ENCODE data around the gene TRPC4AP. TPM values are rescaled to one million over a fixed set of nuclear protein-coding genes. Genes with fewer than 3 reads are reported as not detected.
A peak's percentile ranks its signal among the peaks of the same experiment; 100 is the strongest.
"Not testable (repeated sequence)": the region's sequence is repeated elsewhere in the genome, so short reads cannot be mapped to it uniquely, and the experiment has no call there.

The TRPC4AP gene
- total RNA-seq, 1 experiment from 2014 or later, result 64.8 TPM

- DNase-seq (ENCODE audit: low read depth), result peak; percentile 37
These were observed 12.2 kb upstream of the TRPC4AP start for GRCh38 chr20:35104685-35105295.

- no peak for DNase-seq (ENCODE audit: low read depth)
These were observed 9.0 kb upstream of the TRPC4AP start for GRCh38 chr20:35101620-35102019.

- DNase-seq (ENCODE audit: low read depth), result peak; percentile 73
These were observed 769 bp upstream of the TRPC4AP start for GRCh38 chr20:35093267-35093884.

- DNase-seq (ENCODE audit: low read depth), result no peak
These were observed 637 bp downstream of the TRPC4AP start for GRCh38 chr20:35091816-35092523.

- DNase-seq (ENCODE audit: low read depth), result no peak
These were observed 4.1 kb downstream of the TRPC4AP start for GRCh38 chr20:35088231-35089145.

GRCh38 chr20:35087791-35088190, 4.8 kb downstream of the TRPC4AP start:
- DNase-seq (ENCODE audit: low read depth), result peak; percentile 10

- DNase-seq (ENCODE audit: low read depth), result no peak
These were observed 5.3 kb downstream of the TRPC4AP start for GRCh38 chr20:35087355-35087754.

GRCh38 chr20:35085477-35086225, 7.0 kb downstream of the TRPC4AP start:
- DNase-seq (ENCODE audit: low read depth), result no peak

GRCh38 chr20:35084998-35085397, 7.6 kb downstream of the TRPC4AP start:
- DNase-seq (ENCODE audit: low read depth), result no peak

- not testable (repeated sequence) for DNase-seq (ENCODE audit: low read depth)
These were observed 12.3 kb downstream of the TRPC4AP start for GRCh38 chr20:35080348-35080642.

- DNase-seq (ENCODE audit: low read depth), result no peak
These were observed 12.9 kb downstream of the TRPC4AP start for GRCh38 chr20:35079472-35080347.

- DNase-seq (ENCODE audit: low read depth), result no peak
These were observed 14.7 kb downstream of the TRPC4AP start for GRCh38 chr20:35077872-35078271.

- DNase-seq (ENCODE audit: low read depth), result no peak
These were observed 15.3 kb downstream of the TRPC4AP start for GRCh38 chr20:35077341-35077740.

GRCh38 chr20:35071436-35072153, 21.0 kb downstream of the TRPC4AP start:
- not testable (repeated sequence) for DNase-seq (ENCODE audit: low read depth)

- DNase-seq (ENCODE audit: low read depth), result no peak
These were observed 26.4 kb downstream of the TRPC4AP start for GRCh38 chr20:35066194-35066593.

GRCh38 chr20:35065181-35065580, 27.4 kb downstream of the TRPC4AP start:
- DNase-seq (ENCODE audit: low read depth), result no peak

GRCh38 chr20:35063168-35063567, 29.4 kb downstream of the TRPC4AP start:
- no peak for DNase-seq (ENCODE audit: low read depth)

GRCh38 chr20:35062478-35062877, 30.1 kb downstream of the TRPC4AP start:
- no peak for DNase-seq (ENCODE audit: low read depth)

- DNase-seq (ENCODE audit: low read depth), result no peak
These were observed 32.4 kb downstream of the TRPC4AP start for GRCh38 chr20:35060168-35060567.

- no peak for DNase-seq (ENCODE audit: low read depth)
These were observed 33.0 kb downstream of the TRPC4AP start for GRCh38 chr20:35059612-35060011.

All from LHCN-M2 (cell line).